Activated T-cell treated with anti-CD3 and anti-CD28 coated beads for 1 hour (primary cell): ENCODE results near the gene ATP6AP1.

Experiments
- DNase-seq: peaks from one replicate; pipeline ENCODE4 v3.0.0-alpha.2; 2020; ENCODE audit warnings: low read depth

Gene ATP6AP1

GRCh38 chrX:154430479-154430878 is 2.0 kb downstream of the ATP6AP1 start:
- no peak for DNase-seq

DNA sequence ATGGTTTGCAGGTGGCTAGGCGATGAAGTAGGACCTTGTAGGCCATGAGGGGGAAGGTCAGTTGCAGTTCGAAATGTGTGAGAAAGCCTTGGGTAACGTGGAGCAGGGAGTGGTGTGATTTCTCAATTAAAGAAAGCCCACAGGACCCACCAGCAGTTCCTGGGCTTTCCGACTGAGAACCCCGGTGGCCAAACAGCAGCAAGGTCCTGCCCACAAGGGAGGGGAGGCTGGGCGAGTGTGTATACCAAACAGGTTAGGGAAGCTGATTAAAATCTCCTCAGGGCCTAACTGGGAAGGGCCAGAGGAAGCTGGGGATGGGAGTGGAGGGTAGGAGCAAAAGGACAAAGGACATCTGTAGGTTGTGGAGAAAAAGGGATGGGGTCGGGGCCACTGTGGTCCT is 2.4 kb downstream of the ATP6AP1 start:
- no peak for DNase-seq

DNA sequence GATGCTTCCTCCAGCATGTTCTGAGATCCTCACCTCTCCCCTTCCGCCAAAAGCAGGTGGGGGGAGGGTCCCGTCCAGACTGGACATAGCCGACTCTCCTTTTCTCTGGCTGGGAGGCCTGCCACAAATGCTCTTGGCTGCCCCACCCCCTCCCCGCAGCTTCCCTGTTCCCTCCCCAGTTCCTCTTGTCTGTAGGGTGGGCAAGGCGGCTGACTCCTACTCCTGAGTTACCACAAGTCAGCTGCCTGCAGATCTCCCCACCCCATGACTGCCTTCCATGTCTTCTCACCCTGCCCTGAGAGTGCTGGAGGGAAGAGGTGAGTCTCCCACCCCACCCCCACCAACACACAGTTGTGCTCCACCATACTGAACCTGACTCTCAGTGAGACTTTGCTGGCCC is 2.9 kb downstream of the ATP6AP1 start:
- DNase-seq: no peak

DNA sequence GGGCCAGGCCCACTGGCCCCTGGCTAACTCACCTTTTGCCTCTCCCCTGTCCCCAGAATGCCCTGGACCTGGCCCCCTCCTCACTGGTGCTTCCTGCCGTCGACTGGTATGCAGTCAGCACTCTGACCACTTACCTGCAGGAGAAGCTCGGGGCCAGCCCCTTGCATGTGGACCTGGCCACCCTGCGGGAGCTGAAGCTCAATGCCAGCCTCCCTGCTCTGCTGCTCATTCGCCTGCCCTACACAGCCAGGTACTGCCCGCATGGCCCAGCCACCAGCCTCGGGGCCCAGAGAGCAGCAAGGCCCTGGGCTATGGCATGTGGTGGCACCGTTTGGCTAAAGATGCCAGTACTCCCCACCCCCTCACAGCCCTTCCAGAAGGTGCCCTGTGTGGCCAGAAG is 3.7 kb downstream of the ATP6AP1 start:
- DNase-seq: no peak

- DNase-seq: no peak
Measured at GRCh38 chrX:154433605-154434004, 5.1 kb downstream of the ATP6AP1 start.

DNA sequence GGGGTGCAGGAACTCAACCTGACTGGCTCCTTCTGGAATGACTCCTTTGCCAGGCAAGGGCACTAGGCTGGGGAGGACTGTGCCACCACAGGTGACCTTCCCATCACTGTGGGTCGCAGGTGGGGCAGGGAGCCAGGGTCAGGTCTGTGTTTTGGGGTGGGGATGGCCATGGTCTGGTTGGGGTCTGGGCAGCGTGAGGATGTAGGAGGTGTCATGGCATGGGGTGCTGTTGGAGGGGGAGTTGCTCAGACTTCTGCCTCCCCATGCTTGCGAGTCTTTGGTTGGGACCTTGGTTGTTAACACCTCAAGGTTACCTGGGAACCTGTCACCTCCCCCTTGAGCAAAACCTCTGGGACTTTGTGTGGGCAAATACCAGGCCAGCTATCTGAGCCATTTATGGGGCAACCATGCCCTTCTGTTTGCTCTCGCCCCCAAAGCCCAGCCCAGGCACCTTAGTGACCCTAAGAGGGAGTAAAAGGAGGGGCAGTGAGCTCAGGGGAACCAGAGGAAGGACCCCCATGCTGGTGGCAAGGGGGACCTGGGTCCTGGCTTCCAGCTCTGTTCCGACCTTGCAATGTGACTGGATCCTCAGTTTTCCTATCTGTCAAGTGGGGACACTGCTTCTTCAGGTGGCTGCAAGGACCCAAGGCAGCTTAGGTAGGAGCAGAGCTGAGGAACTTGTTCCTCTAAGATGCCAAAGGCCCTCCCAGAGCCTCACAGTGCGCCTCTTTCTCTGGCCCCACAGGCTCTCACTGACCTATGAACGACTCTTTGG is 6.1 kb downstream of the ATP6AP1 start:
- no peak for DNase-seq

GRCh38 chrX:154435171-154435733 is 6.8 kb downstream of the ATP6AP1 start:
- no peak for DNase-seq

DNA sequence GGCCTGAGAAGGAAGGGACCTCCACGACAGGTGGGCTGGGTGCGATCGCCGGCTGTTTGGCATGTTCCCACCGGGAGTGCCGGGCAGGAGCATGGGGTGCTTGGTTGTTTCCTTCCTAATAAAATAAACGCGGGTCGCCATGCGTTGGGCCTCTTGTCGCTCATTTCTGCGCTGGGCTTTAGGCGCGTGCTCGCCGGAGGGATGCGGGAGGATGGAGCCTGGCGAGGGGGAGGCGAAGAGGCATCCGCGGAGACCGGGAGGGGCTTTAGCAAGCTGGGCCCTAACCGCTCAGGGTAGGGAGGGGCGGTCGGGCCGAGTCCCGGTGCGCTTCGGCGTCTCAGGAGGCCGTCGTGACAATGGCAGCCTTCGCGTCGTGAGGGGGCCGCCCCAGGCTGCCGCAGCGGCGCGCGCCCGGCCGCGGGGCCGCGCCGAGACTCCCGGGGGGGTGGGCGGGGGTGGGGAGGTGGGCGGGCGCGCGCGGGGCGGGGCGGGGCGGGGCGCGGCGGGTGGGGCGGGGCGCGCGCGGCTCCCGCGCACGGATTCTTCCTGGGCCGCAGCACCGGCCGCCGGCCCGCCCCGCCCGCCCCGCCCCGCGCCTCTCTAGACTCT is 8.0 kb downstream of the ATP6AP1 start:
- peak; percentile 19 for DNase-seq

DNA sequence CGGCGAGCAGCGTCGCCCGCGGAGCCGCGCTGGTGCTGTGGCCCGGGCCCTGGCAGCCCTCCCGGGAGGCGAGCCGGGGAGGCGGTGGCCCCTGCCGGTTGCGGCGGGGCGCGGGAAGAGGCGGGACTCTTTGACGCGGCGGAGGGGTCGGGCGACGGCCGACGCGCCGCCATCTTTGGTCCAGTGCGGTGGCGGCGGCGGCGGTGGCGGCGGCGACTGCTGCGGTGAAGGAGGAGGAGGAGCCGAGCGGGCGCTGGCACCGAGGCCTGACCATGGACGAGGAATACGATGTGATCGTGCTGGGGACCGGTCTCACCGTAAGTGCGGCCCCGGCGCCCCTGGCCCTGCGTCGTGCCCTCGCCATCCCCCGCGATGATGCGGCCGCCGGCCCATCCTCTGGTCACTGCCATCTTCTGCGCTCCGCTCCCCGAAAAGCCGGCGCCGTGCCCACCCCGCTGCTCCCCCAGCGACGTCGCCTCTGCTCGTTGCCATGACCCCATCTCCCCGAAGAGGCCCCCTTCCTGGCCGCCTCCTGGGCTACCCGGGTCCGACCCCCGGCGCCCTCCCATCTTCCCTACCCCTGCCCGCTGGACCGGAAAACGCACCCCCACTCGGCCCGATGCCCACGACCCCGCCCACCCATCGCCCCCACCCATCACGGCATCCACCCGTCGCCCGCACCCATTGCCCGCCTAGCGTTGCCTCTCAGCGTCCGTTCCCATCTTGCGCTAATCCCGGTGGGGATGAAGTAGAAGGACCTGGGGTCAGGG is 8.7 kb downstream of the ATP6AP1 start, which contains the start of gene GDI1:
Gene GDI1 (plus strand): TSS at position 172 of the 770 bp plus-strand sequence. CDS start 101 bp downstream, at position 273.
- DNase-seq: peak; percentile 47

DNA sequence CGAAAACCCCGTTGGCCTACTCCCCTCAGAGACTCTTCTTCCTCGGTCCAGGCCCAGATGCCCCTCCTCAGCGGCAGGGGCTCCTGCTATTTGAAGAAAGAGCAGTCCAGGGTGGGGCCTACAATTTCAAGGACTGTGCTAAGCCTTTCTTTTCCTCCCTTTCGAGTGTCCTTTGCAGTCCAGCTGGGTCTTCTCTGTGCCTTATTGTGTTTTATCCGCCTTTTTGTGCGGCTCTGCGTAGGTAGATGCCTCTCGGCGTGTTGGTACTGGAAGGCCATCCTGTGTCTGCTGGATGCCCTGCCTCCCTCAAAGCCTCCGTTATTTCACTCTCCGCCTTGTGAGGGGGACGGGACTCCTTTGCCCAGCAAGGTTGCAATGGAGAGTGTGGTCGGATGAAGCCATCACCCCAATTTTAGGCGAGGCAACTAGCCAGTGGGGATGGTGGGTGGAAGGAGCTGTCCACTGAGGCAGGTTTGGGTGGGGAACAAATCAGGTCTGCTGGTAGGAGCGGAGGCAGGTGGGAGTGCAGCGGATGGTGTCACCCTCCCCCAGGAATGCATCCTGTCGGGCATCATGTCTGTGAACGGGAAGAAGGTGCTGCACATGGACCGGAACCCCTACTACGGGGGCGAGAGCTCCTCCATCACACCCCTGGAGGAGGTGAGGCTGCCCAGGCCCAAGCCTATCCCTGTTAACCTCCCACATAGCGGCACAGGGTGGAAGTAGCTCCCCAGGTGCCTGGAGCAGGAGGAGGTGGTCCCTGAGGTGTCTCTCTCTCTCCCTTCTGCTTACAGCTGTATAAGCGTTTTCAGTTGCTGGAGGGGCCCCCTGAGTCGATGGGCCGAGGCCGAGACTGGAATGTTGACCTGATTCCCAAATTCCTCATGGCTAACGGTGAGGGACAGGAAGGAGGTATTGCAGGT is 9.8 kb downstream of the ATP6AP1 start:
- no peak for DNase-seq

GRCh38 chrX:154439841-154440240 is 11.4 kb downstream of the ATP6AP1 start:
- no peak for DNase-seq

- no peak for DNase-seq
Measured at GRCh38 chrX:154440623-154441357, 12.3 kb downstream of the ATP6AP1 start.

DNA sequence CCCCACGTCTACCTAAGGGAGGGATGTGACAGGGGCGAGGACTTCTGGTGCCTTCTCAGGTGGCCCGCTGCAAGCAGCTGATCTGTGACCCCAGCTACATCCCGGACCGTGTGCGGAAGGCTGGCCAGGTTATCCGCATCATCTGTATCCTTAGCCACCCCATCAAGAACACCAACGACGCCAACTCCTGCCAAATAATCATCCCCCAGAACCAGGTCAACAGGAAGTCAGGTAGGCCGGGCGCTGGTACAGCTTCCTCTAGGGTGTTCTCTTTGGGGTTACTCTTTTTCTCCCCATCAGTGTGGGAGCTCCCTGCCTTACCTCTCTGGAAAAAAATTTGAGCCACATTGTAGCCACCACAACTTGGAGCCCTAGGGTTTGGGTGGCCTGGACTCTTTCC is 13.1 kb downstream of the ATP6AP1 start:
- no peak for DNase-seq

DNA sequence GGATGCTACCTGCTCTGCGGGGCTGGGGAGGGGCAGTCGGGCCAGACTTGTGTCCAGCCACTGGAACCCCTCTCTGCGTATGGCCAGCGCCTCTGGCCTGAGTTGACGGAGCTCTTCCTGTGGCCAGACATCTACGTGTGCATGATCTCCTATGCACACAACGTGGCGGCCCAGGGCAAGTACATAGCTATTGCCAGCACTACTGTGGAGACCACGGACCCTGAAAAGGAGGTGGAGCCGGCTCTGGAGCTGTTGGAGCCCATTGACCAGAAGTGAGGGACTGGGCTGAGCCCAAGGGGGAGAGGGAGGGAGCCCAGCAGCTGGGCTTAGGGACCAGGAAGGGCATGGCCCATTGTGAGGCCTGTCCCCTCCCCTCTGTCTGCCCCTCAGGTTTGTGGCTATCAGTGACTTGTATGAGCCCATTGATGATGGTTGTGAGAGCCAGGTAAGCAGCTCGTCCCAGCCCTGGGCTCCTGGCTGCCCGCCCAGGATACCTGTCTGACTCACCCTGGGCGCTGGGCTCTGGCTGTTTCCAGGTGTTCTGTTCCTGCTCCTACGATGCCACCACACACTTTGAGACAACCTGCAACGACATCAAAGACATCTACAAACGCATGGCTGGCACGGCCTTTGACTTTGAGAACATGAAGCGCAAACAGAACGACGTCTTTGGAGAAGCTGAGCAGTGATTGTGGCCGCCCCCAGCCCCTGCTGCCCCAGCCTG is 13.7 kb downstream of the ATP6AP1 start:
- no peak for DNase-seq

- no peak for DNase-seq
Measured at GRCh38 chrX:154443479-154443910, 15.0 kb downstream of the ATP6AP1 start.

GRCh38 chrX:154443992-154444754 is 15.7 kb downstream of the ATP6AP1 start, which contains the start of gene FAM50A:
Gene FAM50A, plus strand, starts transcription at chrX:154444141. Its CDS starts 95 bp downstream, at chrX:154444236.
- DNase-seq: peak; percentile 53

DNA sequence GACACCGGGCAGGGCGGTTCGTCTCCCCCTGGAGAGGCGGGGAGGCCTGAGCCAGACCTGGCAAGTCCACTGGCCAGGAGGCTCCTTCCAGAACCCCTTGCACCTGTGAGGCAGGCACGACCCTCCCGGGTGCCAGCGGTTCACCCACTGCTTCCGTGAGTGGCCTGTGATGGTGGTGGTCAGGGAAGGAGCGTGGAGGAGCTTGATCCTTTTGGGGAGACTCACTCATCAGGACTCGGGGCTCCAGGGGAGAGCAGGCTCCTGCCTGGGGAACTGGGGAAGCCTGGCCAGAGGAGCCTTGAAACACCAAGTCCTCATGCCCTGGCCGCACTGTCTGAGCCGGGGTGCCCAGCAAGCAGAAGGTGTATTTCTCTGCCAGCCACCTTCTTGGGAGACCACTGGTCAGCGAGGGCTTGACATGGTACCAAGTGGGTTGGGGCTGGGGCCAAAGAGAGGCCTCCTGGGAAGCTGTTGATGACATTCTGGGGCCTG is 16.3 kb downstream of the ATP6AP1 start:
- DNase-seq: no peak

GRCh38 chrX:154445776-154446175 is 17.3 kb downstream of the ATP6AP1 start:
- no peak for DNase-seq

DNA sequence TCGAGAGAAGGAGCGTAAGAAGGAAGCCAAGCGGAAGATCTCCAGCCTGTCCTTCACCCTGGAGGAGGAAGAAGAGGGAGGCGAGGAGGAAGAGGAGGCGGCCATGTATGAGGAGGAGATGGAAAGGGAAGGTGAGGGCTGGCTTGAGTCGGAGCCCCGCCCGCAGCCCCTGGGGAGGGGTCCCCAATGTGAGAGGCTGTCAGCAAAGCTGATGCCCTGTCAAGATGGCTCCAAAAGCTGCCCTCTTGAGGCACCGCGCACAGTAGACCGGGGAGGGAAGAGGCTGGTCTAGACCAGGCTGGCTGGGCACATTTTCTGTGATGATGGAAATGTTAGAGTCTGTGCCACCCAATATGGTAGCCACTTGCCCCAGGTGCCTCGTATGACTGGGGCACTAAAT is 18.0 kb downstream of the ATP6AP1 start:
- DNase-seq: no peak
